HepG2 (cell line): ENCODE data around the gene HCAR1. TPM values are rescaled to one million over a fixed set of nuclear protein-coding genes. Genes with fewer than 3 reads are reported as not detected.

ENCODE experiments used
- ARNT ChIP-seq: fragments of 450-650 bp; IDR thresholded peaks from 2 replicates; pipeline ENCODE4 v1.6.1; 2017
- ETV6 ChIP-seq: sonication (generic); formaldehyde crosslinking; conservative IDR thresholded peaks from 2 replicates; pipeline ENCODE4 v1.4.0; 2020; ENCODE audit warnings: missing genetic modification reagents
- GFI1 ChIP-seq: sonication (generic); formaldehyde crosslinking; IDR thresholded peaks from 2 replicates; pipeline ENCODE4 v1.5.0; 2020; ENCODE audit warnings: missing genetic modification reagents, mild to moderate bottlenecking, borderline replicate concordance
- RFXANK ChIP-seq: IDR thresholded peaks from 2 replicates; pipeline ENCODE4 v1.6.1; 2016
- SMYD3 ChIP-seq: sonication (generic); formaldehyde crosslinking; IDR thresholded peaks from 2 replicates; pipeline ENCODE4 v1.8.1; 2023; ENCODE audit warnings: mild to moderate bottlenecking, missing genetic modification reagents
- SP4 ChIP-seq: sonication (generic); formaldehyde crosslinking; IDR thresholded peaks from 2 replicates; pipeline ENCODE4 v1.8.1; 2023; ENCODE audit warnings: mild to moderate bottlenecking, missing genetic modification reagents
- YY1 ChIP-seq: IDR thresholded peaks from 2 replicates; pipeline ENCODE4 v1.6.1; 2011; ENCODE audit warnings: low read length, low read depth, moderate library complexity, mild to moderate bottlenecking; ENCODE audit not compliant: insufficient read depth, insufficient replicate concordance
- ZNF10 ChIP-seq: sonication (generic); formaldehyde crosslinking; IDR thresholded peaks from 2 replicates; pipeline ENCODE4 v1.4.0; 2020; ENCODE audit warnings: mild to moderate bottlenecking, low read depth, missing genetic modification reagents, borderline replicate concordance
- ZNF143 ChIP-seq: sonication (generic); formaldehyde crosslinking; IDR thresholded peaks from 2 replicates; pipeline ENCODE4 v1.4.0; 2020; ENCODE audit warnings: missing genetic modification reagents
- ZNF572 ChIP-seq: sonication (generic); formaldehyde crosslinking; IDR thresholded peaks from 2 replicates; pipeline ENCODE4 v1.5.1; 2020; ENCODE audit warnings: mild to moderate bottlenecking, missing genetic modification reagents
- ZNF790 ChIP-seq: sonication (generic); formaldehyde crosslinking; IDR thresholded peaks from 2 replicates; pipeline ENCODE4 v1.8.0; 2022; ENCODE audit warnings: missing genetic modification reagents, mild to moderate bottlenecking, borderline replicate concordance
- polyA plus RNA-seq, 8 experiments: library from polyadenylated mRNA; depleted of rRNA in 3 of 8; stranded (reverse) in 7 of 8; unstranded in 1 of 8; fragments of >200 nt; fragmentation: Illumina TruSeq in 4 of 8; extraction: Trizol in 4 of 8; gene quantifications; 2 replicates each; pipeline versions ENCODE4 v1.2.1 to v1.2.3, GENCODE V29; 2011 to 2016; ENCODE audit warnings: low read depth in 4 of 8, missing spikeins in 1 of 8, mixed read lengths in 1 of 8; ENCODE audit not compliant: insufficient read depth in 1 of 8
- total RNA-seq, 5 experiments: library from RNA; depleted of rRNA; stranded (reverse); fragments of >200 nt; fragmentation: Illumina TruSeq; extraction: Trizol; gene quantifications; 2 replicates each; pipeline ENCODE4 v1.2.3, GENCODE V29; 2016; ENCODE audit warnings: low read depth in 1 of 5
- TF ChIP-seq, protein P1 (sequence below): sonication (generic); formaldehyde crosslinking; IDR thresholded peaks from 2 replicates; pipeline ENCODE4 v1.4.0; 2020; ENCODE audit warnings: missing genetic modification reagents
- TF ChIP-seq, protein P2 (sequence below): sonication (generic); formaldehyde crosslinking; IDR thresholded peaks from 2 replicates; pipeline ENCODE4 v1.5.1; 2020; ENCODE audit warnings: missing genetic modification reagents, mild to moderate bottlenecking, borderline replicate concordance
- TF ChIP-seq, protein P3 (sequence below): sonication (generic); formaldehyde crosslinking; IDR thresholded peaks from 2 replicates; pipeline ENCODE4 v1.5.0; 2020; ENCODE audit warnings: mild to moderate bottlenecking, missing genetic modification reagents, borderline replicate concordance

HCAR1 gene
- total and polyA plus RNA-seq, 2 of the 13 experiments (the other 11 are each of a cell fraction or from before 2014, with no cell fraction given) = 0.53 to 4.4 TPM

DNA sequence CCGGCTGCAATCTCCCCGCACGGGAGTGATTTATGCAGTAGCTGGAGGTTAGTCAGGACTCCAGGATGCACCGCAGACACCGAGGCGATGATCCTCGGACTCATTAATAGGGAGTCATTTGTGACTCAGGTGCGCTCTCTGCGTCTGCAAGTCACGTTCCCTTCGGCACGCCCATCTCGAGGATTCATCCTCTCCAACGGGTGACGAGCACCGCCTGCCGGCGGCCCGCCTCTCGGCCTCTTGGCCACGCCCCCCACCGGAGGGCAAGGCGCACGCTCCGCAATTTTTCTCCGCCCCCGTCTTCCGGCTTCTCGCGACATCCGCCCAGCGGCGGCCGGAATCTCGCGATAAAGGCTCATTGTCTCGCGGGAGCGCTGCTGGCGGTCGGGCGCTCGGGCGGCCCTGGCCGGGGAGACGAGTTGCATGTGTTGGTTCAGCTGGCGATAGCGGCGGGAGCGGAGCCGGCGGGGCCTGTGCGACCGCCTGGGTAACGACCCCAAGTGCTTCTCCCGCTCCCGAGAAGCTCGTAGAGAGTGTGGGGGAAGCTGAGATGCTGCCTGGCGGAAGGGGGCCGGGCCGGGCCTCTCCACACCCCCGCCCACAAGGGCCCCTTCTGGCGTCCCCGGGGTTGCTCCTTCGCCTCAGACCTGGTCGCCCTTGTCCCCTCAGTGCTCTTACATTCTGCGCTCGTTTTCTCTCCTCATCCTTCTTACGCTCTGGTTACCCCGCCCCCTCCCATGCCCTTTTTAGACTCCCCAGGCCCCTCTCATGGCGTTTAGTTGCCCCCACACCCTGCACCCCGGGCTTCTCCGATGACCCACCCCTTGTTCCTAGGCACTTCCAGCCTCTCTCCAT, 22.0 kb upstream of the HCAR1 start, which contains the start of gene DENR (continued):
- TF ChIP-seq, protein P1, sequence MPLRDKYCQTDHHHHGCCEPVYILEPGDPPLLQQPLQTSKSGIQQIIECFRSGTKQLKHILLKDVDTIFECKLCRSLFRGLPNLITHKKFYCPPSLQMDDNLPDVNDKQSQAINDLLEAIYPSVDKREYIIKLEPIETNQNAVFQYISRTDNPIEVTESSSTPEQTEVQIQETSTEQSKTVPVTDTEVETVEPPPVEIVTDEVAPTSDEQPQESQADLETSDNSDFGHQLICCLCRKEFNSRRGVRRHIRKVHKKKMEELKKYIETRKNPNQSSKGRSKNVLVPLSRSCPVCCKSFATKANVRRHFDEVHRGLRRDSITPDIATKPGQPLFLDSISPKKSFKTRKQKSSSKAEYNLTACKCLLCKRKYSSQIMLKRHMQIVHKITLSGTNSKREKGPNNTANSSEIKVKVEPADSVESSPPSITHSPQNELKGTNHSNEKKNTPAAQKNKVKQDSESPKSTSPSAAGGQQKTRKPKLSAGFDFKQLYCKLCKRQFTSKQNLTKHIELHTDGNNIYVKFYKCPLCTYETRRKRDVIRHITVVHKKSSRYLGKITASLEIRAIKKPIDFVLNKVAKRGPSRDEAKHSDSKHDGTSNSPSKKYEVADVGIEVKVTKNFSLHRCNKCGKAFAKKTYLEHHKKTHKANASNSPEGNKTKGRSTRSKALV (CRISPR knock-in tag) = no peak
- TF ChIP-seq ZNF10 (no peak), SMYD3 (CRISPR knock-in tag) (peak; percentile 84; the same call in 1 of the 2 replicates), ETV6 (peak; percentile 59; the same call in 1 of the 2 replicates), SP4 (CRISPR knock-in tag) (peak; percentile 94), ZNF143 (CRISPR knock-in tag) (peak; percentile 67), ZNF572 (no peak), YY1 (peak; percentile 69), ARNT (no peak), RFXANK (CRISPR knock-in tag) (no peak; the same call in 1 of the 2 replicates), ZNF790 (CRISPR knock-in tag) (peak; percentile 63; the same call in 1 of the 2 replicates), GFI1 (peak; percentile 52; the same call in 1 of the 2 replicates)
- TF ChIP-seq, protein P2, sequence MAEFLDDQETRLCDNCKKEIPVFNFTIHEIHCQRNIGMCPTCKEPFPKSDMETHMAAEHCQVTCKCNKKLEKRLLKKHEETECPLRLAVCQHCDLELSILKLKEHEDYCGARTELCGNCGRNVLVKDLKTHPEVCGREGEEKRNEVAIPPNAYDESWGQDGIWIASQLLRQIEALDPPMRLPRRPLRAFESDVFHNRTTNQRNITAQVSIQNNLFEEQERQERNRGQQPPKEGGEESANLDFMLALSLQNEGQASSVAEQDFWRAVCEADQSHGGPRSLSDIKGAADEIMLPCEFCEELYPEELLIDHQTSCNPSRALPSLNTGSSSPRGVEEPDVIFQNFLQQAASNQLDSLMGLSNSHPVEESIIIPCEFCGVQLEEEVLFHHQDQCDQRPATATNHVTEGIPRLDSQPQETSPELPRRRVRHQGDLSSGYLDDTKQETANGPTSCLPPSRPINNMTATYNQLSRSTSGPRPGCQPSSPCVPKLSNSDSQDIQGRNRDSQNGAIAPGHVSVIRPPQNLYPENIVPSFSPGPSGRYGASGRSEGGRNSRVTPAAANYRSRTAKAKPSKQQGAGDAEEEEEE (CRISPR knock-in tag) = no peak
- TF ChIP-seq, protein P3, sequence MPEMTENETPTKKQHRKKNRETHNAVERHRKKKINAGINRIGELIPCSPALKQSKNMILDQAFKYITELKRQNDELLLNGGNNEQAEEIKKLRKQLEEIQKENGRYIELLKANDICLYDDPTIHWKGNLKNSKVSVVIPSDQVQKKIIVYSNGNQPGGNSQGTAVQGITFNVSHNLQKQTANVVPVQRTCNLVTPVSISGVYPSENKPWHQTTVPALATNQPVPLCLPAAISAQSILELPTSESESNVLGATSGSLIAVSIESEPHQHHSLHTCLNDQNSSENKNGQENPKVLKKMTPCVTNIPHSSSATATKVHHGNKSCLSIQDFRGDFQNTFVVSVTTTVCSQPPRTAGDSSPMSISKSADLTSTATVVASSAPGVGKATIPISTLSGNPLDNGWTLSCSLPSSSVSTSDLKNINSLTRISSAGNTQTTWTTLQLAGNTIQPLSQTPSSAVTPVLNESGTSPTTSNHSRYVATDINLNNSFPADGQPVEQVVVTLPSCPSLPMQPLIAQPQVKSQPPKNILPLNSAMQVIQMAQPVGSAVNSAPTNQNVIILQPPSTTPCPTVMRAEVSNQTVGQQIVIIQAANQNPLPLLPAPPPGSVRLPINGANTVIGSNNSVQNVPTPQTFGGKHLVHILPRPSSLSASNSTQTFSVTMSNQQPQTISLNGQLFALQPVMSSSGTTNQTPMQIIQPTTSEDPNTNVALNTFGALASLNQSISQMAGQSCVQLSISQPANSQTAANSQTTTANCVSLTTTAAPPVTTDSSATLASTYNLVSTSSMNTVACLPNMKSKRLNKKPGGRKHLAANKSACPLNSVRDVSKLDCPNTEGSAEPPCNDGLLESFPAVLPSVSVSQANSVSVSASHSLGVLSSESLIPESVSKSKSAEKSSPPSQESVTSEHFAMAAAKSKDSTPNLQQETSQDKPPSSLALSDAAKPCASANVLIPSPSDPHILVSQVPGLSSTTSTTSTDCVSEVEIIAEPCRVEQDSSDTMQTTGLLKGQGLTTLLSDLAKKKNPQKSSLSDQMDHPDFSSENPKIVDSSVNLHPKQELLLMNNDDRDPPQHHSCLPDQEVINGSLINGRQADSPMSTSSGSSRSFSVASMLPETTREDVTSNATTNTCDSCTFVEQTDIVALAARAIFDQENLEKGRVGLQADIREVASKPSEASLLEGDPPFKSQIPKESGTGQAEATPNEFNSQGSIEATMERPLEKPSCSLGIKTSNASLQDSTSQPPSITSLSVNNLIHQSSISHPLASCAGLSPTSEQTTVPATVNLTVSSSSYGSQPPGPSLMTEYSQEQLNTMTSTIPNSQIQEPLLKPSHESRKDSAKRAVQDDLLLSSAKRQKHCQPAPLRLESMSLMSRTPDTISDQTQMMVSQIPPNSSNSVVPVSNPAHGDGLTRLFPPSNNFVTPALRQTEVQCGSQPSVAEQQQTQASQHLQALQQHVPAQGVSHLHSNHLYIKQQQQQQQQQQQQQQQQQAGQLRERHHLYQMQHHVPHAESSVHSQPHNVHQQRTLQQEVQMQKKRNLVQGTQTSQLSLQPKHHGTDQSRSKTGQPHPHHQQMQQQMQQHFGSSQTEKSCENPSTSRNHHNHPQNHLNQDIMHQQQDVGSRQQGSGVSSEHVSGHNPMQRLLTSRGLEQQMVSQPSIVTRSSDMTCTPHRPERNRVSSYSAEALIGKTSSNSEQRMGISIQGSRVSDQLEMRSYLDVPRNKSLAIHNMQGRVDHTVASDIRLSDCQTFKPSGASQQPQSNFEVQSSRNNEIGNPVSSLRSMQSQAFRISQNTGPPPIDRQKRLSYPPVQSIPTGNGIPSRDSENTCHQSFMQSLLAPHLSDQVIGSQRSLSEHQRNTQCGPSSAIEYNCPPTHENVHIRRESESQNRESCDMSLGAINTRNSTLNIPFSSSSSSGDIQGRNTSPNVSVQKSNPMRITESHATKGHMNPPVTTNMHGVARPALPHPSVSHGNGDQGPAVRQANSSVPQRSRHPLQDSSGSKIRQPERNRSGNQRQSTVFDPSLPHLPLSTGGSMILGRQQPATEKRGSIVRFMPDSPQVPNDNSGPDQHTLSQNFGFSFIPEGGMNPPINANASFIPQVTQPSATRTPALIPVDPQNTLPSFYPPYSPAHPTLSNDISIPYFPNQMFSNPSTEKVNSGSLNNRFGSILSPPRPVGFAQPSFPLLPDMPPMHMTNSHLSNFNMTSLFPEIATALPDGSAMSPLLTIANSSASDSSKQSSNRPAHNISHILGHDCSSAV = no peak
